GM21528 (cell line): ENCODE measurements around the gene EXOSC2.
"Not testable (repeated sequence)": the region's sequence is repeated elsewhere in the genome, so short reads cannot be mapped to it uniquely, and the experiment has no call there.

Source experiments
- ATAC-seq: cut with Tn5 transposase; IDR thresholded peaks from one replicate; pipeline ENCODE4 v1.9.1; 2021; ENCODE audit warnings: mild to moderate bottlenecking, moderate library complexity; ENCODE audit not compliant: unreplicated experiment, low FRiP score

EXOSC2 gene

GRCh38 chr9:130666393-130667119 lies 27.0 kb upstream of the EXOSC2 start:
- no peak for ATAC-seq

- ATAC-seq: no peak
These were observed 26.5 kb upstream of the EXOSC2 start for GRCh38 chr9:130667120-130667435.

GRCh38 chr9:130668196-130668595 lies 25.4 kb upstream of the EXOSC2 start:
- ATAC-seq: no peak

- no peak for ATAC-seq
These were observed 24.9 kb upstream of the EXOSC2 start for GRCh38 chr9:130668659-130669058.

GRCh38 chr9:130669965-130670364 lies 23.6 kb upstream of the EXOSC2 start:
- no peak for ATAC-seq

- ATAC-seq: no peak
These were observed 22.9 kb upstream of the EXOSC2 start for GRCh38 chr9:130670644-130671043.

- no peak for ATAC-seq
These were observed 21.1 kb upstream of the EXOSC2 start for GRCh38 chr9:130672466-130672865.

- ATAC-seq: no peak
These were observed 20.5 kb upstream of the EXOSC2 start for GRCh38 chr9:130672933-130673615.

- no peak for ATAC-seq
These were observed 18.2 kb upstream of the EXOSC2 start for GRCh38 chr9:130675396-130675795.

- no peak for ATAC-seq
These were observed 16.3 kb upstream of the EXOSC2 start for GRCh38 chr9:130677252-130677651.

- ATAC-seq: no peak
These were observed 12.5 kb upstream of the EXOSC2 start for GRCh38 chr9:130680836-130681768.

- no peak for ATAC-seq
These were observed 11.7 kb upstream of the EXOSC2 start for GRCh38 chr9:130681769-130682420.

GRCh38 chr9:130682421-130683121 lies 11.0 kb upstream of the EXOSC2 start:
- ATAC-seq: no peak

GRCh38 chr9:130685104-130685503 lies 8.5 kb upstream of the EXOSC2 start:
- ATAC-seq: no peak

GRCh38 chr9:130685945-130686344 lies 7.6 kb upstream of the EXOSC2 start:
- not testable (repeated sequence) for ATAC-seq

GRCh38 chr9:130687615-130688014 lies 6.0 kb upstream of the EXOSC2 start:
- no peak for ATAC-seq

GRCh38 chr9:130688072-130688471 lies 5.5 kb upstream of the EXOSC2 start:
- ATAC-seq: no peak

GRCh38 chr9:130689572-130689936 lies 4.0 kb upstream of the EXOSC2 start:
- ATAC-seq: no peak

GRCh38 chr9:130689937-130690700 lies 3.5 kb upstream of the EXOSC2 start:
- no peak for ATAC-seq
